Heart right ventricle (tissue), 16 donors: Measurements from ENCODE around the gene FUT3. TPM values are rescaled to one million over a fixed set of nuclear protein-coding genes. Genes with fewer than 3 reads are reported as not detected.
"Not testable (repeated sequence)": the region's sequence is repeated elsewhere in the genome, so short reads cannot be mapped to it uniquely, and the experiment has no call there.

Experiments
- ATAC-seq, 8 donors: fragments of 200-7000 bp; cut with Tn5 transposase; one replicate each; pipeline ENCODE4 v1.9.1; 2020; ENCODE audit warnings: mild to moderate bottlenecking in 8 of 8, moderate library complexity in 8 of 8, moderate number of reproducible peaks in 1 of 8
- DNase-seq, 2 donors: peaks; one replicate each; pipeline ENCODE4 v3.0.0-alpha.2; 2020
- H3K27ac ChIP-seq, 10 donors: fragments of 200-600 bp; sonication (generic) in 2 of 10; one replicate each; pipeline versions ENCODE4 v1.5.0 to v1.8.0; 2020 to 2022; ENCODE audit warnings: mild to moderate bottlenecking in 3 of 10
- H3K27me3 ChIP-seq, 7 donors: fragments of 200-600 bp; one replicate each; pipeline ENCODE4 v1.8.0; 2021 to 2022; ENCODE audit warnings: mild to moderate bottlenecking in 2 of 7
- H3K36me3 ChIP-seq, 9 donors: fragments of 200-600 bp; sonication (generic) in 1 of 9; one replicate each; pipeline versions ENCODE4 v1.5.0 to v1.8.0; 2020 to 2022; ENCODE audit warnings: mild to moderate bottlenecking in 2 of 9
- H3K4me1 ChIP-seq, 9 donors: fragments of 200-600 bp; sonication (generic) in 1 of 9; one replicate each; pipeline versions ENCODE4 v1.5.0 to v1.8.0; 2020 to 2022; ENCODE audit warnings: mild to moderate bottlenecking in 4 of 9
- H3K4me3 ChIP-seq, 10 donors: fragments of 200-600 bp; sonication (generic) in 2 of 10; one replicate each; pipeline versions ENCODE4 v1.5.0 to v1.8.0; 2020 to 2022; ENCODE audit warnings: mild to moderate bottlenecking in 7 of 10, moderate library complexity in 2 of 10
- H3K9me3 ChIP-seq, 11 donors: fragments of 200-600 bp in 10 of 11; sonication (generic) in 2 of 11; one replicate each; pipeline versions ENCODE4 v1.5.0 to v1.8.0; 2013 to 2022; ENCODE audit warnings: mild to moderate bottlenecking in 2 of 11, control low read depth in 1 of 11, moderate library complexity in 1 of 11
- CTCF ChIP-seq, 9 donors: fragments of 200-600 bp; sonication (generic) in 2 of 9; IDR thresholded peaks; one replicate each; pipeline versions ENCODE4 v1.5.0 to v1.8.0; 2021 to 2022; ENCODE audit warnings: antibody characterized with exemption in 9 of 9, mild to moderate bottlenecking in 5 of 9, moderate library complexity in 1 of 9
- WGBS, 2 donors: extraction: QIAGEN DNeasy Blood & Tissue Kit; methylation state at CpG; one replicate each; pipeline ENCODE4 v1.1.7; 2013; ENCODE audit warnings: inconsistent platforms in 1 of 2; 5-methylcytosine and 5-hydroxymethylcytosine counted together
- intact Hi-C, 10 donors: fragments of 100-400 bp; cut with DNase I; formaldehyde crosslinking; loops; one replicate each; pipeline versions ENCODE4 v1.11.1 to v1.14.2; 2022
- polyA plus RNA-seq, 2 donors: library from polyadenylated mRNA; stranded (reverse); fragments of 200-250 nt; gene quantifications; one replicate each; pipeline ENCODE4 v1.2.3, GENCODE V29; 2013
- total RNA-seq, 10 donors: library from RNA; stranded (reverse); fragmentation: NEBNext Ultra II Directional in 3 of 10; extraction: Animal tissue kit (Norgen Biotek cat#: 25700) in 3 of 10; gene quantifications; one replicate each; pipeline versions ENCODE4 v1.2.1 to v1.2.4, GENCODE V29; 2021 to 2023
- donor health status: Arrhythmogenic right ventricular cardiomyopathy.
- donor health status: ischemic (EF 13 %, LVEDD 7.1; RV severe dilation, severe dysfunction).
- donor health status: healthy with polysubstance abuse.
- donor health status: DM: no; HTN: yes; CAD: no.
- donor health status: DM: no; HTN: no; CAD: no.
- donor health status: ischemic (EF 25% LVEDD 6.9; RV normal size, moderate dysfunction).
- donor health status: ischemic (EF 25% LVEDD 5.7; RV mildly dilated, moderate dysfunction).
- donor health status: healthy.
- donor health status: DM: yes; HTN: yes; CAD: no.
- donor health status: Ischemic cardiomyopathy.
- donor health status: ischemic (EF 35%, LVEDD 5.7; RV mildly dilated, moderate dysfunction).
- donor health status: nonischemic (EF 11% LVEDD 7.7; RV severe dilation, severe dysfunction).
- donor health status: DM: yes; HTN: yes; CAD: no.
- donor health status: PGD.
- donor health status: ischemic (EF 29% LVEDD 5.4; RV normal size, mild dysfunction).
- donor health status: nonischemic (EF 23%, LVEDD 6.1; RV moderate dilation, normal function).

FUT3 gene
- total and polyA plus RNA-seq, 12 donors: 0.01 TPM; not detected in 11

GRCh38 chr19:5863030-5863665, 11.9 kb upstream of the FUT3 start:
- WGBS, 2 donors: 68 to 78% methylated on average over 11 of the region's 11 CpGs
- DNase-seq: no peak
- H3K4me3 ChIP-seq: no peak overlapping the region
- H3K27ac ChIP-seq: no peak overlapping the region
- no peak for ATAC-seq
- H3K4me1 ChIP-seq: no peaks in the 10 kb centered on the region
- no peak for TF ChIP-seq CTCF (IDR thresholded peaks at IDR 0.05)
- no peaks in the 10 kb centered on the region for H3K9me3 ChIP-seq
- H3K27me3 ChIP-seq: peaks cover 0 to 11% (median 0%) of the 10 kb centered on the region in 7 donors
- H3K36me3 ChIP-seq: no peaks in the 10 kb centered on the region
- intact Hi-C loops: no loop called here

DNA sequence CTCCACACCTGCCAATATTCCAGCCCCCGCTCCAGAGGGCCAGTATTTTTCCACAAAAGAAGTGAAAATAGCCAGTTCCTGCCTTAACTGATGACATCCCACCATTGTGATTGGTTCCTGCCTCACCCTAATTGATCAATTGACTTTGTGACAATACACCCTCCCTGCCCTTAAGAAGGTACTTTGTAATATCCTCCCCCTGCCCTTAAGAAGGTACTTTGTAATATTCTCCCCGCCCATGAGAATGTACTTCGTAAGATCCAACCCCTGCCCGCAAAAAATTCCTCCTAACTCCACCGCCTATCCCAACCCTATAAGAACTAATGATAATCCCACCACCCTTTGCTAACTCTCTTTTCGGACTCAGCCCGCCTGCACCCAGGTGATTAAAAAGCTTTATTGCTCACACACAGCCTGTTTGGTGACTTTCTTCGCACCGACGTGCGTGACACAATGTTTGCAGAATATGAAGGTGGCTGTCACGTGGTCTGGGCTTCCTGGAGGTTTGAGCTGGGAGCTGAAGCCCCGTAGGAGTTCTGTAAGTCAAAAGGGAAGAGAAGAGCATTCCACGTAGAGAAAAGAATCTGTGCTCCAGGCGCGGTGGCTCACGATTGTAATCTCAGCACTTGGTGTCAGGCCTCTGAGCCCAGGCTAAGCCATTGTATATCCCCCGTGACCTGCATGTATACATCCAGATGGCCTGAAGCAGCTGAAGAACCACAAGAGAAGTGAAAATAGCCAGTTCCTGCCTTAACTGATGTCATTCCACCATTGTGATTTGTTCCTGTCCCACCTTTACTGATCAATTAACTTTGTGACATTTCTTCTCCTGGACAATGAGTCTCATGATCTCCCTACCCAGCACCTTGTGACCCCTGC, 6.2 kb upstream of the FUT3 start:
- intact Hi-C loops: no loop called here
- no peaks in the 10 kb centered on the region for H3K36me3 ChIP-seq
- H3K4me3 ChIP-seq: no peak overlapping the region
- H3K27me3 ChIP-seq: peaks cover 0 to 7% (median 0%) of the 10 kb centered on the region in 7 donors
- ATAC-seq (no peak), DNase-seq (no peak)
- H3K4me1 ChIP-seq: no peaks in the 10 kb centered on the region
- 86 to 89% methylated on average over 18 of the region's 18 CpGs for WGBS, 2 donors
- no peak overlapping the region for H3K27ac ChIP-seq
- TF ChIP-seq CTCF (IDR thresholded peaks at IDR 0.05): no peak
- H3K9me3 ChIP-seq: no peaks in the 10 kb centered on the region

DNA sequence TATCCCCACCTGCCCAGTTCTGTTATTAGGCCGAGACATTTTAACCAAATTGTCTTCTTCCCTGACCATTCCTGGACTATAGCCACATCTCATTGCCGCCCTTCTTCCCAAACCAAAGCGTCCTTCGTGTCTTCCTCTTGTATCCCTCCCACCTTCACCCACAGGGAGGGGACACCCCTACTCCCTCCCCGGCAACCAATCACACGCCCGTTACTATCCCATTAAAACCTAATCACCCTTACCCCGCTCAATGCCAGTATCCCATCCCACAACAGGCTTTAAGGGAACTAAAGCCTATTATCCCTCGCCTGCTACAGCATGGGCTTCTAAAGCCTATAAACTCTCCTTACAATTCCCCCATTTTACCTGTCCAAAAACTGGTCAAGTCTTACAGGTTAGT, 3.9 kb upstream of the FUT3 start:
- intact Hi-C loops, ATAC-seq, H3K27me3 ChIP-seq, H3K36me3 ChIP-seq, H3K4me3 ChIP-seq, H3K4me1 ChIP-seq, DNase-seq, H3K27ac ChIP-seq, H3K9me3 ChIP-seq: not testable (repeated sequence)
- WGBS, 2 donors: 77 to 85% methylated on average over 9 of the region's 9 CpGs

GRCh38 chr19:5854121-5854520, 2.9 kb upstream of the FUT3 start:
- intact Hi-C loops, H3K36me3 ChIP-seq, H3K9me3 ChIP-seq, H3K27ac ChIP-seq, H3K27me3 ChIP-seq, H3K4me3 ChIP-seq, H3K4me1 ChIP-seq, ATAC-seq, DNase-seq: not testable (repeated sequence)
- WGBS, 2 donors: 78 to 85% methylated on average over 10 of the region's 10 CpGs

GRCh38 chr19:5850743-5851293, 431 bp downstream of the FUT3 start:
- ATAC-seq (peak in 1 of 8 donors; percentile 13), DNase-seq (no peak)
- H3K4me1 ChIP-seq: peaks cover 0 to 4% (median 0%) of the 10 kb centered on the region in 9 donors
- TF ChIP-seq CTCF (IDR thresholded peaks at IDR 0.05): no peak
- no peak overlapping the region for H3K27ac ChIP-seq
- H3K4me3 ChIP-seq: no peak overlapping the region
- H3K27me3 ChIP-seq: peaks cover 0 to 4% (median 0%) of the 10 kb centered on the region in 7 donors
- WGBS, 2 donors: 20 to 25% methylated on average over 5 of the region's 5 CpGs
- intact Hi-C loops: no loop called here
- H3K36me3 ChIP-seq: no peaks in the 10 kb centered on the region
- no peaks in the 10 kb centered on the region for H3K9me3 ChIP-seq
